Colonic mucosa (tissue), 4 donors: Measurements from ENCODE around the gene FADS1. TPM values are rescaled to one million over a fixed set of nuclear protein-coding genes. Genes with fewer than 3 reads are reported as not detected.

ENCODE experiments used
- DNase-seq: peaks from one replicate; pipeline ENCODE4 v3.0.0-alpha.2; 2020
- H3K27ac ChIP-seq: fragments of 200-600 bp; one replicate; pipeline ENCODE4 v1.8.0; 2021
- H3K27me3 ChIP-seq: fragments of 200-600 bp; one replicate; pipeline ENCODE4 v1.8.0; 2021
- H3K36me3 ChIP-seq: fragments of 200-600 bp; one replicate; pipeline ENCODE4 v1.8.0; 2021
- H3K4me1 ChIP-seq: fragments of 200-600 bp; one replicate; pipeline ENCODE4 v1.8.0; 2021; ENCODE audit warnings: mild to moderate bottlenecking
- H3K4me3 ChIP-seq: fragments of 200-600 bp; one replicate; pipeline ENCODE4 v1.8.0; 2021
- H3K9ac ChIP-seq, 2 donors: one replicate each; pipeline ENCODE4 v1.7.0; 2013; ENCODE audit warnings: control low read depth in 2 of 2, low read depth in 2 of 2, low read length in 2 of 2
- H3K9me3 ChIP-seq: fragments of 200-600 bp; one replicate; pipeline ENCODE4 v1.8.0; 2021
- CTCF ChIP-seq: fragments of 200-600 bp; IDR thresholded peaks from one replicate; pipeline ENCODE4 v1.8.0; 2022; ENCODE audit warnings: antibody characterized with exemption, mild to moderate bottlenecking
- intact Hi-C: fragments of 100-400 bp; cut with DNase I; formaldehyde crosslinking; loops from one replicate; pipeline ENCODE4 v1.14.1; 2022
- total RNA-seq, 2 donors: library from RNA; stranded (reverse); fragmentation: NEBNext Ultra II Directional in 1 of 2; extraction: Animal tissue kit (Norgen Biotek cat#: 25700) in 1 of 2; gene quantifications; one replicate each; pipeline ENCODE4 v1.2.1, GENCODE V29; 2021
- donor health status: healthy.
- donor health status: DM: no; HTN: no; CAD: no.
- donor health status: DM: no; HTN: no; CAD: no.

The FADS1 gene
- total RNA-seq, 2 donors from 2014 or later = 6.9 to 17.4 TPM

GRCh38 chr11:61862714-61863547 lies 46.1 kb upstream of the FADS1 start:
- no peak for TF ChIP-seq CTCF
- no peak overlapping the region for H3K27ac ChIP-seq
- no peak for DNase-seq
- no peaks in the 10 kb centered on the region for H3K9me3 ChIP-seq
- H3K4me1 ChIP-seq = no peaks in the 10 kb centered on the region
- no peak overlapping the region for H3K9ac ChIP-seq
- H3K4me3 ChIP-seq = no peak overlapping the region
- no peaks in the 10 kb centered on the region for H3K27me3 ChIP-seq
- no peaks in the 10 kb centered on the region for H3K36me3 ChIP-seq
- intact Hi-C loops = no loop called here

GRCh38 chr11:61861634-61862033 lies 44.8 kb upstream of the FADS1 start:
- H3K4me3 ChIP-seq = no peak overlapping the region
- no peak for DNase-seq
- no peak for TF ChIP-seq CTCF
- H3K27ac ChIP-seq = no peak overlapping the region
- intact Hi-C loops = no loop called here
- H3K9me3 ChIP-seq = no peaks in the 10 kb centered on the region
- H3K27me3 ChIP-seq = no peaks in the 10 kb centered on the region
- H3K9ac ChIP-seq = no peak overlapping the region
- H3K36me3 ChIP-seq = no peaks in the 10 kb centered on the region
- no peaks in the 10 kb centered on the region for H3K4me1 ChIP-seq

- no peak for TF ChIP-seq CTCF
- Histone ChIP-seq H3K4me3 (no peak overlapping the region), H3K36me3 (no peaks in the 10 kb centered on the region), H3K9me3 (no peaks in the 10 kb centered on the region), H3K27me3 (no peaks in the 10 kb centered on the region), H3K9ac (no peak overlapping the region), H3K4me1 (no peaks in the 10 kb centered on the region), H3K27ac (no peak overlapping the region)
- peak; percentile 73 for DNase-seq
- intact Hi-C loops = no loop called here
Observed at GRCh38 chr11:61860054-61860903, 43.5 kb upstream of the FADS1 start.

- no peaks in the 10 kb centered on the region for H3K27me3 ChIP-seq
- H3K4me1 ChIP-seq = no peaks in the 10 kb centered on the region
- DNase-seq = no peak
- no peak for TF ChIP-seq CTCF
- no peak overlapping the region for H3K27ac ChIP-seq
- no peak overlapping the region for H3K9ac ChIP-seq
- no peak overlapping the region for H3K4me3 ChIP-seq
- no peaks in the 10 kb centered on the region for H3K36me3 ChIP-seq
- intact Hi-C loops = no loop called here
- no peaks in the 10 kb centered on the region for H3K9me3 ChIP-seq
Observed at GRCh38 chr11:61855939-61856680, 39.3 kb upstream of the FADS1 start.

GRCh38 chr11:61854966-61855714 lies 38.3 kb upstream of the FADS1 start:
- H3K9me3 ChIP-seq = no peaks in the 10 kb centered on the region
- H3K27me3 ChIP-seq = no peaks in the 10 kb centered on the region
- no peak overlapping the region for H3K27ac ChIP-seq
- H3K36me3 ChIP-seq = no peaks in the 10 kb centered on the region
- TF ChIP-seq CTCF = no peak
- no peaks in the 10 kb centered on the region for H3K4me1 ChIP-seq
- no peak overlapping the region for H3K9ac ChIP-seq
- DNase-seq = no peak
- intact Hi-C loops = no loop called here
- no peak overlapping the region for H3K4me3 ChIP-seq
